PC-9 (cell line): ENCODE data around the gene LSS.

ENCODE experiments used
- CTCF ChIP-seq: fragments of 200-600 bp; sonication (generic); conservative IDR thresholded peaks from 2 replicates; pipeline ENCODE4 v1.6.1; 2017; ENCODE audit warnings: mixed run types, antibody characterized with exemption, mild to moderate bottlenecking, moderate library complexity
- EZH2 ChIP-seq: fragments of 200-600 bp; sonication (generic); IDR thresholded peaks from 2 replicates; pipeline ENCODE4 v1.8.0; 2017; ENCODE audit warnings: antibody characterized with exemption, low read depth

DNA sequence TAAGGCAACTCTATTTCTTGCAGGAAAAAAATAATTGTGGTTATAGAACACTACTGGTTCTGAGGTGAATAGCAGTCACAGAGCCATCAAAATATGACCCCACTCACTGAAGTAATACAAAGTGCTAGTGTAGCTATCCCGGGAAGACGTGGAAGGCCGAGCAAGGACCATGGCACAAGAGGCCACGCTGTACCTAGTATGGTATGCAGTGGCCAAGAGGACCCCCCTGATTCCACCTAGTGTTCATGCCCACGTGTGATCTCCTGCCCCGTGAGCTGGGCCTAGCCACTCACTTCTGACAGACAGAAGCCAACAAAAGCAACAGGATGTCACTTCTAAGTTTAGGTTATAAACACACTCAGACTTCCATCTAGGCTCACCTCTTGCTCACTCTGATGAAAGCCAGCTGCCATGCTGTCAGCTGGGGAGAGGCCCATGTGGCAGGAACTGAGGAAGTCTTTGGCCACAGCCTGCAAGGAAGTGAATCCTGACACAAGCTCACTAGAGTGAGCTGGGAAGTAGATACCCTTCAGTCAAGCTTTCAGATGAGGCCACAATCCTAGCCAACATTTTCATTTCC lies 21.7 kb upstream of the LSS start:
- TF ChIP-seq CTCF: no peak
- no peak for TF ChIP-seq EZH2
